HepG2 (cell line): ENCODE data around the gene CYP27B1. TPM values are rescaled to one million over a fixed set of nuclear protein-coding genes. Genes with fewer than 3 reads are reported as not detected.
A peak's percentile ranks its signal among the peaks of the same experiment; 100 is the strongest.

Source experiments
- ASH2L ChIP-seq: fragments of 300-600, 200-600 bp; sonication (generic); IDR thresholded peaks from 2 replicates; pipeline ENCODE4 v1.7.0; 2017; ENCODE audit warnings: low read depth, mild to moderate bottlenecking, moderate library complexity, mixed read lengths, low read length; ENCODE audit not compliant: insufficient read length
- ATF3 ChIP-seq: sonication (generic); formaldehyde crosslinking; IDR thresholded peaks from 2 replicates; pipeline ENCODE4 v1.4.0; 2020; ENCODE audit warnings: missing genetic modification reagents
- BCLAF1 ChIP-seq: fragments of 450-650 bp; IDR thresholded peaks from 2 replicates; pipeline ENCODE4 v1.6.1; 2017; ENCODE audit warnings: mild to moderate bottlenecking
- ELF4 ChIP-seq: sonication (generic); formaldehyde crosslinking; IDR thresholded peaks from 2 replicates; pipeline ENCODE4 v1.5.0; 2020; ENCODE audit warnings: missing genetic modification reagents, mild to moderate bottlenecking, moderate library complexity, borderline replicate concordance
- ETV5 ChIP-seq: IDR thresholded peaks from 2 replicates; pipeline ENCODE4 v1.6.1; 2018; ENCODE audit warnings: missing biosample characterization, missing genetic modification reagents, inconsistent platforms, borderline replicate concordance
- FOSL2 ChIP-seq: sonication (generic); formaldehyde crosslinking; IDR thresholded peaks from 2 replicates; pipeline ENCODE4 v1.4.0; 2020; ENCODE audit warnings: missing genetic modification reagents
- GATAD2A ChIP-seq: IDR thresholded peaks from 2 replicates; pipeline ENCODE4 v1.6.1; 2016
- HMG20B ChIP-seq: conservative IDR thresholded peaks from 2 replicates; pipeline ENCODE4 v1.6.1; 2016; ENCODE audit warnings: missing genetic modification reagents, missing compliant biosample characterization
- ISL2 ChIP-seq: sonication (generic); formaldehyde crosslinking; IDR thresholded peaks from 2 replicates; pipeline ENCODE4 v1.5.0; 2020; ENCODE audit warnings: missing genetic modification reagents
- KAT8 ChIP-seq: IDR thresholded peaks from 2 replicates; pipeline ENCODE4 v1.6.1; 2016; ENCODE audit warnings: missing genetic modification reagents, missing compliant biosample characterization
- KLF9 ChIP-seq: IDR thresholded peaks from 2 replicates; pipeline ENCODE4 v1.6.1; 2016; ENCODE audit warnings: low read depth
- MED13 ChIP-seq: sonication (generic); formaldehyde crosslinking; IDR thresholded peaks from 2 replicates; pipeline ENCODE4 v1.5.0; 2020; ENCODE audit warnings: missing genetic modification reagents
- MIXL1 ChIP-seq: IDR thresholded peaks from 2 replicates; pipeline ENCODE4 v1.6.1; 2016
- POLR2A ChIP-seq, 2 experiments: IDR thresholded peaks; 2 replicates each; pipeline ENCODE4 v1.6.1; 2011; ENCODE audit warnings: low read depth in 2 of 2, low read length in 2 of 2, mild to moderate bottlenecking in 1 of 2, moderate library complexity in 1 of 2; ENCODE audit not compliant: insufficient read depth in 1 of 2
- POLR2AphosphoS5 ChIP-seq: IDR thresholded peaks from 2 replicates; pipeline ENCODE4 v1.6.1; 2012; ENCODE audit warnings: low read depth, low read length
- PPARG ChIP-seq: conservative IDR thresholded peaks from 2 replicates; pipeline ENCODE4 v1.6.1; 2016; ENCODE audit warnings: missing biosample characterization, missing genetic modification reagents
- RAD51 ChIP-seq: fragments of 450-650 bp; IDR thresholded peaks from 2 replicates; pipeline ENCODE4 v1.6.1; 2016; ENCODE audit warnings: borderline replicate concordance
- RXRB ChIP-seq: IDR thresholded peaks from 2 replicates; pipeline ENCODE4 v1.6.1; 2016; ENCODE audit warnings: borderline replicate concordance, missing genetic modification reagents, missing compliant biosample characterization
- SALL1 ChIP-seq: sonication (generic); formaldehyde crosslinking; IDR thresholded peaks from 2 replicates; pipeline ENCODE4 v1.8.0; 2022; ENCODE audit warnings: mild to moderate bottlenecking, missing genetic modification reagents
- TARDBP ChIP-seq: sonication (generic); formaldehyde crosslinking; IDR thresholded peaks from 2 replicates; pipeline ENCODE4 v1.8.0; 2022; ENCODE audit warnings: mild to moderate bottlenecking, missing genetic modification reagents
- YEATS4 ChIP-seq: sonication (generic); formaldehyde crosslinking; IDR thresholded peaks from 2 replicates; pipeline ENCODE4 v1.4.0; 2020; ENCODE audit warnings: missing genetic modification reagents, borderline replicate concordance
- ZBTB20 ChIP-seq: sonication (generic); formaldehyde crosslinking; IDR thresholded peaks from 2 replicates; pipeline ENCODE4 v1.8.1; 2023; ENCODE audit warnings: missing genetic modification reagents, low read depth, mild to moderate bottlenecking, borderline replicate concordance
- ZBTB7B ChIP-seq: sonication (generic); formaldehyde crosslinking; IDR thresholded peaks from 2 replicates; pipeline ENCODE4 v1.4.0; 2020; ENCODE audit warnings: missing genetic modification reagents
- ZFP37 ChIP-seq: sonication (generic); formaldehyde crosslinking; IDR thresholded peaks from 2 replicates; pipeline ENCODE4 v1.4.0; 2020; ENCODE audit warnings: missing genetic modification reagents, borderline replicate concordance
- ZFY ChIP-seq: sonication (generic); formaldehyde crosslinking; IDR thresholded peaks from 2 replicates; pipeline ENCODE4 v1.4.0; 2020; ENCODE audit warnings: missing genetic modification reagents
- ZNF382 ChIP-seq: sonication (generic); formaldehyde crosslinking; IDR thresholded peaks from 2 replicates; pipeline ENCODE4 v1.5.0; 2020; ENCODE audit warnings: missing genetic modification reagents, mild to moderate bottlenecking, borderline replicate concordance
- ZNF383 ChIP-seq: sonication (generic); formaldehyde crosslinking; IDR thresholded peaks from 2 replicates; pipeline ENCODE4 v1.4.0; 2020; ENCODE audit warnings: missing genetic modification reagents, mild to moderate bottlenecking, borderline replicate concordance
- ZNF451 ChIP-seq: sonication (generic); formaldehyde crosslinking; IDR thresholded peaks from 2 replicates; pipeline ENCODE4 v1.5.0; 2020; ENCODE audit warnings: mild to moderate bottlenecking, missing genetic modification reagents
- ZNF501 ChIP-seq: sonication (generic); formaldehyde crosslinking; IDR thresholded peaks from 2 replicates; pipeline ENCODE4 v1.5.1; 2020; ENCODE audit warnings: mild to moderate bottlenecking, moderate library complexity, missing genetic modification reagents
- ZNF549 ChIP-seq: sonication (generic); formaldehyde crosslinking; IDR thresholded peaks from 2 replicates; pipeline ENCODE4 v1.5.0; 2020; ENCODE audit warnings: missing genetic modification reagents
- ZNF567 ChIP-seq: sonication (generic); formaldehyde crosslinking; IDR thresholded peaks from 2 replicates; pipeline ENCODE4 v1.8.1; 2023; ENCODE audit warnings: mild to moderate bottlenecking, missing genetic modification reagents, borderline replicate concordance
- polyA plus RNA-seq, 8 experiments: library from polyadenylated mRNA; depleted of rRNA in 3 of 8; stranded (reverse) in 7 of 8; unstranded in 1 of 8; fragments of >200 nt; fragmentation: Illumina TruSeq in 4 of 8; extraction: Trizol in 4 of 8; gene quantifications; 2 replicates each; pipeline versions ENCODE4 v1.2.1 to v1.2.3, GENCODE V29; 2011 to 2016; ENCODE audit warnings: low read depth in 4 of 8, missing spikeins in 1 of 8, mixed read lengths in 1 of 8; ENCODE audit not compliant: insufficient read depth in 1 of 8
- total RNA-seq, 5 experiments: library from RNA; depleted of rRNA; stranded (reverse); fragments of >200 nt; fragmentation: Illumina TruSeq; extraction: Trizol; gene quantifications; 2 replicates each; pipeline ENCODE4 v1.2.3, GENCODE V29; 2016; ENCODE audit warnings: low read depth in 1 of 5

CYP27B1 gene
- total and polyA plus RNA-seq, 2 of the 13 experiments (the other 11 are each of a cell fraction or from before 2014, with no cell fraction given) = 2.3 to 3.0 TPM

- TF ChIP-seq ATF3 (peak; percentile 92), RXRB (CRISPR knock-in tag) (peak; percentile 40; the same call in 1 of the 2 replicates), SALL1 (CRISPR knock-in tag) (peak; percentile 73), ZNF451 (CRISPR knock-in tag) (no peak), KAT8 (CRISPR knock-in tag) (peak; percentile 43; the same call in 1 of the 2 replicates), POLR2AphosphoS5 (peak; percentile 51), ZBTB20 (CRISPR knock-in tag) (no peak), ETV5 (CRISPR knock-in tag) (peak; percentile 93), KLF9 (CRISPR knock-in tag) (no peak), FOSL2 (peak; percentile 7; the same call in 1 of the 2 replicates), ZBTB7B (0 out of 2 replicates have a peak, but pooled peaks have one; percentile 29), BCLAF1 (no peak), PPARG (CRISPR knock-in tag) (peak; percentile 41; the same call in 1 of the 2 replicates), RAD51 (no peak), ELF4 (CRISPR knock-in tag) (no peak), MIXL1 (CRISPR knock-in tag) (0 out of 2 replicates have a peak, but pooled peaks have one; percentile 38), POLR2A (IDR thresholded peaks at IDR 0.05; ENCODE audit: insufficient read depth in 1 of 2, low read depth in 2 of 2, low read length in 2 of 2) (peak; percentile 35 to 38; a peak in 2 of 4 replicates), YEATS4 (CRISPR knock-in tag) (0 out of 2 replicates have a peak, but pooled peaks have one; percentile 44), ZNF382 (CRISPR knock-in tag) (no peak), HMG20B (CRISPR knock-in tag) (no peak), MED13 (CRISPR knock-in tag) (no peak), ASH2L (peak; percentile 25), ZFY (CRISPR knock-in tag) (no peak), ZNF549 (CRISPR knock-in tag) (no peak), ZNF383 (CRISPR knock-in tag) (no peak), ISL2 (CRISPR knock-in tag) (no peak), ZFP37 (no peak), ZNF567 (no peak), ZNF501 (CRISPR knock-in tag) (0 out of 2 replicates have a peak, but pooled peaks have one; percentile 6), TARDBP (CRISPR knock-in tag) (0 out of 2 replicates have a peak, but pooled peaks have one; percentile 18), GATAD2A (CRISPR knock-in tag) (peak; percentile 73)
Measured at GRCh38 chr12:57813971-57814772, 47.3 kb upstream of the CYP27B1 start (continued).
